PC-9 (cell line): Measurements from ENCODE around the gene TEX54.

ENCODE experiments used
- EZH2 ChIP-seq: fragments of 200-600 bp; sonication (generic); IDR thresholded peaks from 2 replicates; pipeline ENCODE4 v1.8.0; 2017; ENCODE audit warnings: antibody characterized with exemption, low read depth
- TF ChIP-seq, protein P1 (sequence below): fragments of 200-600 bp; sonication (generic); conservative IDR thresholded peaks from 2 replicates; pipeline ENCODE4 v1.6.1; 2017; ENCODE audit warnings: mixed run types, antibody characterized with exemption, mild to moderate bottlenecking, moderate library complexity

GRCh38 chr11:62875698-62876478 lies 43.2 kb upstream of the TEX54 start:
- TF ChIP-seq, protein P1, sequence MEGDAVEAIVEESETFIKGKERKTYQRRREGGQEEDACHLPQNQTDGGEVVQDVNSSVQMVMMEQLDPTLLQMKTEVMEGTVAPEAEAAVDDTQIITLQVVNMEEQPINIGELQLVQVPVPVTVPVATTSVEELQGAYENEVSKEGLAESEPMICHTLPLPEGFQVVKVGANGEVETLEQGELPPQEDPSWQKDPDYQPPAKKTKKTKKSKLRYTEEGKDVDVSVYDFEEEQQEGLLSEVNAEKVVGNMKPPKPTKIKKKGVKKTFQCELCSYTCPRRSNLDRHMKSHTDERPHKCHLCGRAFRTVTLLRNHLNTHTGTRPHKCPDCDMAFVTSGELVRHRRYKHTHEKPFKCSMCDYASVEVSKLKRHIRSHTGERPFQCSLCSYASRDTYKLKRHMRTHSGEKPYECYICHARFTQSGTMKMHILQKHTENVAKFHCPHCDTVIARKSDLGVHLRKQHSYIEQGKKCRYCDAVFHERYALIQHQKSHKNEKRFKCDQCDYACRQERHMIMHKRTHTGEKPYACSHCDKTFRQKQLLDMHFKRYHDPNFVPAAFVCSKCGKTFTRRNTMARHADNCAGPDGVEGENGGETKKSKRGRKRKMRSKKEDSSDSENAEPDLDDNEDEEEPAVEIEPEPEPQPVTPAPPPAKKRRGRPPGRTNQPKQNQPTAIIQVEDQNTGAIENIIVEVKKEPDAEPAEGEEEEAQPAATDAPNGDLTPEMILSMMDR = no peak
- TF ChIP-seq EZH2 = no peak
